Stimulated activated CD4-positive, alpha-beta T cell treated with anti-CD3 and anti-CD28 coated beads, Interleukin-4, amount 100 ng/mL, for 4 hours (primary cell): ENCODE data around the gene ELMO2.
"Not testable (repeated sequence)": the region's sequence is repeated elsewhere in the genome, so short reads cannot be mapped to it uniquely, and the experiment has no call there.

Experiments
- DNase-seq, 2 experiments: peaks; one replicate each; pipeline ENCODE4 v3.0.0-alpha.2; 2020

The ELMO2 gene

GRCh38 chr20:46401478-46401860 is 4.9 kb downstream of the ELMO2 start:
- no peak for DNase-seq

GRCh38 chr20:46400828-46401477 is 5.5 kb downstream of the ELMO2 start:
- no peak for DNase-seq

GRCh38 chr20:46400253-46400652 is 6.2 kb downstream of the ELMO2 start:
- no peak for DNase-seq

GRCh38 chr20:46399401-46399800 is 7.0 kb downstream of the ELMO2 start:
- DNase-seq: no peak

- DNase-seq: no peak
Observed at GRCh38 chr20:46398963-46399362, 7.5 kb downstream of the ELMO2 start.

GRCh38 chr20:46396052-46396740 is 10.2 kb downstream of the ELMO2 start:
- no peak for DNase-seq

- no peak for DNase-seq
Observed at GRCh38 chr20:46394872-46395760, 11.3 kb downstream of the ELMO2 start.

- DNase-seq: no peak
Observed at GRCh38 chr20:46393967-46394366, 12.4 kb downstream of the ELMO2 start.

- no peak for DNase-seq
Observed at GRCh38 chr20:46388937-46389336, 17.5 kb downstream of the ELMO2 start.

GRCh38 chr20:46388201-46388836 is 18.1 kb downstream of the ELMO2 start:
- no peak for DNase-seq

GRCh38 chr20:46387054-46387453 is 19.4 kb downstream of the ELMO2 start:
- DNase-seq: not testable (repeated sequence)

GRCh38 chr20:46378412-46379009 is 27.9 kb downstream of the ELMO2 start:
- no peak for DNase-seq

- no peak for DNase-seq
Observed at GRCh38 chr20:46377518-46377917, 28.9 kb downstream of the ELMO2 start.

GRCh38 chr20:46376196-46376785 is 30.1 kb downstream of the ELMO2 start:
- no peak for DNase-seq

- DNase-seq: no peak
Observed at GRCh38 chr20:46375771-46376170, 30.6 kb downstream of the ELMO2 start.

- DNase-seq: no peak
Observed at GRCh38 chr20:46374383-46374782, 32.0 kb downstream of the ELMO2 start.

GRCh38 chr20:46371656-46372055 is 34.8 kb downstream of the ELMO2 start:
- no peak for DNase-seq

GRCh38 chr20:46368902-46369268 is 37.5 kb downstream of the ELMO2 start:
- no peak for DNase-seq

GRCh38 chr20:46367967-46368901 is 38.2 kb downstream of the ELMO2 start:
- DNase-seq: no peak

GRCh38 chr20:46367234-46367633 is 39.2 kb downstream of the ELMO2 start:
- DNase-seq: no peak

- DNase-seq: no peak
Observed at GRCh38 chr20:46366826-46367225, 39.6 kb downstream of the ELMO2 start.
